HG03520 (cell line): ENCODE data around the gene RAB42.
"Not testable (repeated sequence)": the region's sequence is repeated elsewhere in the genome, so short reads cannot be mapped to it uniquely, and the experiment has no call there.

Experiments
- ATAC-seq: cut with Tn5 transposase; IDR thresholded peaks from one replicate; pipeline ENCODE4 v1.9.1; 2021; ENCODE audit warnings: mild to moderate bottlenecking, moderate library complexity; ENCODE audit not compliant: unreplicated experiment

The RAB42 gene

GRCh38 chr1:28582248-28582615 is 9.8 kb upstream of the RAB42 start:
- no peak for ATAC-seq

GRCh38 chr1:28586585-28587391 is 5.3 kb upstream of the RAB42 start:
- ATAC-seq, result not testable (repeated sequence)

GRCh38 chr1:28592321-28593071 is 431 bp downstream of the RAB42 start:
- ATAC-seq, result no peak

GRCh38 chr1:28593988-28594356 is 1.9 kb downstream of the RAB42 start:
- ATAC-seq, result not testable (repeated sequence)

- not testable (repeated sequence) for ATAC-seq
Observed at GRCh38 chr1:28594686-28595411, 2.8 kb downstream of the RAB42 start.

GRCh38 chr1:28595412-28596191 is 3.5 kb downstream of the RAB42 start:
- no peak for ATAC-seq

GRCh38 chr1:28596276-28596675 is 4.2 kb downstream of the RAB42 start:
- ATAC-seq, result not testable (repeated sequence)

GRCh38 chr1:28601696-28602095 is 9.6 kb downstream of the RAB42 start:
- ATAC-seq, result no peak

- no peak for ATAC-seq
Observed at GRCh38 chr1:28602536-28603439, 10.7 kb downstream of the RAB42 start.

- ATAC-seq, result no peak
Observed at GRCh38 chr1:28604411-28604810, 12.3 kb downstream of the RAB42 start.

GRCh38 chr1:28604962-28605361 is 12.9 kb downstream of the RAB42 start:
- no peak for ATAC-seq

GRCh38 chr1:28606771-28607170 is 14.7 kb downstream of the RAB42 start:
- ATAC-seq, result no peak

- ATAC-seq, result no peak
Observed at GRCh38 chr1:28613175-28613574, 21.1 kb downstream of the RAB42 start.

- no peak for ATAC-seq
Observed at GRCh38 chr1:28631713-28632112, 39.6 kb downstream of the RAB42 start.

GRCh38 chr1:28632560-28632959 is 40.5 kb downstream of the RAB42 start:
- ATAC-seq, result no peak

GRCh38 chr1:28640766-28641165 is 48.7 kb downstream of the RAB42 start:
- no peak for ATAC-seq

- peak; percentile 10 for ATAC-seq
Observed at GRCh38 chr1:28642056-28642846, 50.2 kb downstream of the RAB42 start.

- peak; percentile 77 for ATAC-seq
Observed at GRCh38 chr1:28642847-28643635, 51.0 kb downstream of the RAB42 start, which contains the start of gene TAF12. Gene TAF12 (minus strand): TSS chr1:28643067. CDS start chr1:28622081, 20,986 bp downstream.
